GM23248 (cell line): Measurements from ENCODE around the gene AKAP13. TPM values are rescaled to one million over a fixed set of nuclear protein-coding genes. Genes with fewer than 3 reads are reported as not detected.

Experiments
- DNase-seq: peaks from one replicate; pipeline ENCODE4 v3.0.0-alpha.2; 2015
- H2AFZ ChIP-seq: fragments of 200-600 bp; sonication (generic); 2 replicates; pipeline ENCODE4 v1.6.1; 2016; ENCODE audit warnings: antibody characterized with exemption
- H3F3A ChIP-seq: fragments of 200-600 bp; sonication (generic); 2 replicates; pipeline ENCODE4 v1.6.1; 2016; ENCODE audit warnings: mild to moderate bottlenecking, antibody characterized with exemption, mixed run types; ENCODE audit not compliant: insufficient read depth
- H3K27ac ChIP-seq: fragments of 200-600 bp; sonication (generic); 2 replicates; pipeline ENCODE4 v1.5.1; 2016; ENCODE audit warnings: mild to moderate bottlenecking
- H3K27me3 ChIP-seq: fragments of 200-600 bp; sonication (generic); replicated peaks from 2 replicates; pipeline ENCODE4 v1.6.1; 2016; ENCODE audit warnings: mild to moderate bottlenecking; ENCODE audit not compliant: insufficient read depth
- H3K36me3 ChIP-seq: fragments of 200-600 bp; sonication (generic); 2 replicates; pipeline ENCODE4 v1.6.1; 2016; ENCODE audit warnings: low read depth, mild to moderate bottlenecking
- H3K4me1 ChIP-seq: fragments of 200-600 bp; sonication (generic); 2 replicates; pipeline ENCODE4 v1.6.1; 2016; ENCODE audit warnings: mild to moderate bottlenecking; ENCODE audit not compliant: insufficient read depth
- H3K4me2 ChIP-seq: fragments of 200-600 bp; sonication (generic); one replicate; pipeline ENCODE4 v1.6.1; 2016; ENCODE audit warnings: mild to moderate bottlenecking; ENCODE audit not compliant: unreplicated experiment
- H3K4me3 ChIP-seq: fragments of 200-600 bp; sonication (generic); 2 replicates; pipeline ENCODE4 v1.5.1; 2016; ENCODE audit warnings: mild to moderate bottlenecking
- H3K79me2 ChIP-seq: fragments of 200-600 bp; sonication (generic); 2 replicates; pipeline ENCODE4 v1.6.1; 2016; ENCODE audit warnings: mild to moderate bottlenecking; ENCODE audit not compliant: insufficient read depth
- H3K9ac ChIP-seq: fragments of 200-600 bp; sonication (generic); 2 replicates; pipeline ENCODE4 v1.6.1; 2016; ENCODE audit warnings: mild to moderate bottlenecking
- H3K9me2 ChIP-seq: fragments of 200-600 bp; sonication (generic); 2 replicates; pipeline ENCODE4 v1.6.1; 2016; ENCODE audit warnings: mixed run types, mild to moderate bottlenecking, moderate library complexity; ENCODE audit not compliant: insufficient read depth
- H3K9me3 ChIP-seq: fragments of 200-600 bp; sonication (generic); one replicate; pipeline ENCODE4 v1.6.1; 2017; ENCODE audit warnings: low read depth
- H4K20me1 ChIP-seq: fragments of 200-600 bp; sonication (generic); 2 replicates; pipeline ENCODE4 v1.6.0; 2016; ENCODE audit not compliant: insufficient read depth
- EZH2 ChIP-seq: fragments of 200-600 bp; sonication (generic); IDR thresholded peaks from 2 replicates; pipeline ENCODE4 v1.6.1; 2018; ENCODE audit warnings: antibody characterized with exemption, mild to moderate bottlenecking; ENCODE audit not compliant: insufficient read depth, poor library complexity, severe bottlenecking
- EZH2phosphoT487 ChIP-seq: fragments of 200-600 bp; sonication (generic); IDR thresholded peaks from 2 replicates; pipeline ENCODE4 v1.6.1; 2018; ENCODE audit warnings: antibody characterized with exemption, moderate library complexity, mild to moderate bottlenecking, low read depth; ENCODE audit not compliant: insufficient read depth
- WGBS, 2 experiments: methylation state at CpG; one replicate each; pipeline ENCODE4 v1.1.6; 2015 to 2017; ENCODE audit warnings: low lambda C conversion rate in 2 of 2, low coverage in 1 of 2; ENCODE audit errors: missing lambda C conversion rate in 2 of 2; 5-methylcytosine and 5-hydroxymethylcytosine counted together
- in situ Hi-C: fragments of 300-500 bp; cut with MboI; formaldehyde crosslinking; loops from 2 replicates; pipeline ENCODE4 v1.15.0; 2020
- polyA plus RNA-seq: library from polyadenylated mRNA; unstranded; fragments of >200 nt; fragmentation: Nextera tagmentation; extraction: Ambion mirVana; gene quantifications from 2 replicates; pipeline ENCODE4 v1.2.1, GENCODE V29; 2016
- total RNA-seq: library from RNA; depleted of rRNA; stranded (reverse); fragments of >200 nt; shearing (Covaris generic); gene quantifications from 2 replicates; pipeline ENCODE4 v1.2.3, GENCODE V29; 2014

AKAP13 gene
- total and polyA plus RNA-seq, 2 experiments from 2014 or later, result 26.5 to 27.7 TPM

DNA sequence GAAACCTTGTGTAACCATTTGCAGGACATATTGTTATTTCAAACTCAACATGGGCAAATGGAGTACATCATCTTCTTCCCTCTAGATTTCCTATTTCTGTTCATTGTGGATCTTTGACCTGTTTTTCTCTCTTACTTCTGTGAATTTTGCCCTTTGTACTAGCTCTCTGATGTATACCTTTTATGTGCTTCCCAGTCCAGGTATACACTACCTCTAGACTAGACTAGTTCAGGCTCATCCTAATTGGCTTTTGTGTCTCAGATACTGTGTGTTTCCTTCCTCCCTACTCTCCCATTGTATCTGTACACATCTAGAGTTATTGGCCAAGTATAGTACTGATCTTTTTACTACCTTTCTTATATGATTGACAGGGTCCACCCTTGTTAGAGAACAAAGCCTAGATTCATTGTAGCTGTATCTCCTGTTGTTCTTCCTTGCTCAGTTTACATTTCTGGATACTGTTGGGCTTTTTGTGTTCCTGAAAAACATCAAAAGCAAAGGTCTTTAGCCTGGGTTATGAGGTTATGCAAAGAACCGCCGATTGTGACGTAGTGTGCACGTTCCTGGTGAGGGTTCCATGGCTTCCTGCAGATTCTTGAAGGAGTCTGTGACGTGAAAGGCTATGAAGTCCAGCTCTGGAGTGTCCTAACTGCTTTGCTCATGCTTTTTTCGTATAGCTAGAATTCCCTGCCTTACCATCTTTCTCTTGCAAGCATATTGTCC is 247.0 kb downstream of the AKAP13 start:
- H3K27me3 ChIP-seq, result no peaks in the 10 kb centered on the region
- WGBS, 2 experiments, result 93 to 95% methylated on average over 6 of the region's 6 CpGs
- no peak overlapping the region for H3K4me2 ChIP-seq
- H3K36me3 ChIP-seq, result no peaks in the 10 kb centered on the region
- H3F3A ChIP-seq, result peaks cover 54% of the 10 kb centered on the region
- H3K4me1 ChIP-seq, result peaks cover 43% of the 10 kb centered on the region
- no peak overlapping the region for H2AFZ ChIP-seq
- DNase-seq, result no peak
- H3K4me3 ChIP-seq, result no peak overlapping the region
- H3K27ac ChIP-seq, result no peak overlapping the region
- no peaks in the 10 kb centered on the region for H3K9me3 ChIP-seq
- in situ Hi-C loops, result no loop called here
- no peaks in the 10 kb centered on the region for H3K9me2 ChIP-seq
- no peaks in the 10 kb centered on the region for H4K20me1 ChIP-seq
- peaks cover 98% of the 10 kb centered on the region for H3K79me2 ChIP-seq
- H3K9ac ChIP-seq, result no peak overlapping the region
- TF ChIP-seq EZH2 (no peak), EZH2phosphoT487 (no peak)

DNA sequence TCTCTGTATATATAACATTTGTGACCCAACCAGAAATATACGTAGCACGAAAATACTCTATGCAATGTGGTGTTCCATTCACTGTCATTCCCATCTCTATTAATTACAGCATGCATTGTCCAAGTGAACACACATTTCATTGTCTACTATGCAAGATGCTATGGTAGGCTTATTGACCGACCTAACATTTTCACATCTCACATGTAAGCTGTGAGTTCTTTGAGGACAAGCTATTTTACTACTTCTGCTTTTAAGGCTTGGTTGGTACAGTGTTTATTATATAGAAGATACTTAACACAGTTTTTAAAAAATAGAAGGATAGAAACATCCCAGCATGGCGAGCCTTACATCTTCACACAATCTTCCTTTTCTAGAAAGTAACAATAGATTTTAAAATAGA is 249.9 kb downstream of the AKAP13 start:
- Histone ChIP-seq H3K9ac (no peak overlapping the region), H3F3A (peaks cover 25% of the 10 kb centered on the region), H4K20me1 (no peaks in the 10 kb centered on the region), H3K27me3 (no peaks in the 10 kb centered on the region), H3K27ac (no peak overlapping the region), H3K4me1 (peaks cover 15% of the 10 kb centered on the region), H3K4me2 (no peak overlapping the region), H3K79me2 (peaks cover 100% of the 10 kb centered on the region), H3K9me3 (no peaks in the 10 kb centered on the region), H3K4me3 (no peak overlapping the region), H2AFZ (no peak overlapping the region), H3K9me2 (no peaks in the 10 kb centered on the region), H3K36me3 (no peaks in the 10 kb centered on the region)
- TF ChIP-seq EZH2phosphoT487, result no peak
- no peak for TF ChIP-seq EZH2
- DNase-seq, result no peak
- in situ Hi-C loops, result no loop called here
- WGBS, 2 experiments, result 98% methylated on average over 4 of the region's 4 CpGs

GRCh38 chr15:85631018-85631417 is 250.6 kb downstream of the AKAP13 start:
- H3K27ac ChIP-seq, result no peak overlapping the region
- H3K4me1 ChIP-seq, result peaks cover 8% of the 10 kb centered on the region
- no peak overlapping the region for H3K4me2 ChIP-seq
- no peaks in the 10 kb centered on the region for H3K27me3 ChIP-seq
- TF ChIP-seq EZH2 (no peak), EZH2phosphoT487 (no peak)
- no peak for DNase-seq
- in situ Hi-C loops, result no loop called here
- no peaks in the 10 kb centered on the region for H4K20me1 ChIP-seq
- no peak overlapping the region for H2AFZ ChIP-seq
- H3F3A ChIP-seq, result peaks cover 22% of the 10 kb centered on the region
- 56 to 61% methylated on average over 2 of the region's 2 CpGs for WGBS, 2 experiments
- H3K79me2 ChIP-seq, result peaks cover 100% of the 10 kb centered on the region
- H3K36me3 ChIP-seq, result no peaks in the 10 kb centered on the region
- H3K9me3 ChIP-seq, result no peaks in the 10 kb centered on the region
- H3K4me3 ChIP-seq, result no peak overlapping the region
- no peaks in the 10 kb centered on the region for H3K9me2 ChIP-seq
- no peak overlapping the region for H3K9ac ChIP-seq

GRCh38 chr15:85632014-85632413 is 251.6 kb downstream of the AKAP13 start:
- Histone ChIP-seq H3F3A (peaks cover 22% of the 10 kb centered on the region), H3K9me2 (no peaks in the 10 kb centered on the region), H3K79me2 (peaks cover 100% of the 10 kb centered on the region), H3K27ac (no peak overlapping the region), H3K4me3 (no peak overlapping the region), H3K27me3 (no peaks in the 10 kb centered on the region), H2AFZ (no peak overlapping the region), H4K20me1 (no peaks in the 10 kb centered on the region), H3K9ac (no peak overlapping the region), H3K4me2 (no peak overlapping the region), H3K9me3 (no peaks in the 10 kb centered on the region), H3K4me1 (no peaks in the 10 kb centered on the region), H3K36me3 (no peaks in the 10 kb centered on the region)
- TF ChIP-seq EZH2 (no peak), EZH2phosphoT487 (no peak)
- 89 to 91% methylated on average over 4 of the region's 4 CpGs for WGBS, 2 experiments
- no peak for DNase-seq
- in situ Hi-C loops, result no loop called here

DNA sequence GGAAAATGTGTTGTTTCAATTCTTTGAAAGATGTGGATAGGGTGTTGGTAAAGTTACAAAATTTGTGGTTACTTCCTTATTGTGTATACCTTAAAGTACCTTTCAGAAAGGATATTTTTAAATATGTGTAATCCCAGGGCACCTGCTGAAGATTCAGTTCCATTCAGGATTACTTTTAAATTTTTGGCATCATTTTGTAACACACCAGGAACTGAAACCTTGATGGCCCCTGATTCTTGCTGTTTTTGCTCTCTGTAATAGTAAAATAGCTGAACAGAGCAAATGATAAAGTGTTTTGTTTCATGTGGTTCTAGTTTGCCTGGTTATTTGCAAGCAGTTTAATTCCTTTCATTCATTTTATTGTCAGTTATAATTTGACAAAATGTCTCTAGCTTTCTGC is 253.5 kb downstream of the AKAP13 start:
- Histone ChIP-seq H3K27me3 (no peaks in the 10 kb centered on the region), H3K27ac (no peak overlapping the region), H4K20me1 (no peaks in the 10 kb centered on the region), H3K79me2 (peaks cover 100% of the 10 kb centered on the region), H3K4me3 (no peak overlapping the region), H2AFZ (no peak overlapping the region), H3K9me2 (no peaks in the 10 kb centered on the region), H3K9me3 (no peaks in the 10 kb centered on the region), H3K36me3 (no peaks in the 10 kb centered on the region), H3K4me1 (no peaks in the 10 kb centered on the region), H3F3A (peaks cover 15% of the 10 kb centered on the region; the same call in 1 of the 2 replicates), H3K4me2 (no peak overlapping the region), H3K9ac (no peak overlapping the region)
- in situ Hi-C loops, result no loop called here
- TF ChIP-seq EZH2phosphoT487 (no peak), EZH2 (no peak)
- no peak for DNase-seq
